ENCODE measurements around the gene CCR9. TPM values are rescaled to one million over a fixed set of nuclear protein-coding genes. Genes with fewer than 3 reads are reported as not detected.

CCR9 gene
- total RNA-seq, 1 donor from 2014 or later, result not detected

GRCh38 chr3:45940781-45941365, 54.5 kb downstream of the CCR9 start:
- TF ChIP-seq, protein P1, sequence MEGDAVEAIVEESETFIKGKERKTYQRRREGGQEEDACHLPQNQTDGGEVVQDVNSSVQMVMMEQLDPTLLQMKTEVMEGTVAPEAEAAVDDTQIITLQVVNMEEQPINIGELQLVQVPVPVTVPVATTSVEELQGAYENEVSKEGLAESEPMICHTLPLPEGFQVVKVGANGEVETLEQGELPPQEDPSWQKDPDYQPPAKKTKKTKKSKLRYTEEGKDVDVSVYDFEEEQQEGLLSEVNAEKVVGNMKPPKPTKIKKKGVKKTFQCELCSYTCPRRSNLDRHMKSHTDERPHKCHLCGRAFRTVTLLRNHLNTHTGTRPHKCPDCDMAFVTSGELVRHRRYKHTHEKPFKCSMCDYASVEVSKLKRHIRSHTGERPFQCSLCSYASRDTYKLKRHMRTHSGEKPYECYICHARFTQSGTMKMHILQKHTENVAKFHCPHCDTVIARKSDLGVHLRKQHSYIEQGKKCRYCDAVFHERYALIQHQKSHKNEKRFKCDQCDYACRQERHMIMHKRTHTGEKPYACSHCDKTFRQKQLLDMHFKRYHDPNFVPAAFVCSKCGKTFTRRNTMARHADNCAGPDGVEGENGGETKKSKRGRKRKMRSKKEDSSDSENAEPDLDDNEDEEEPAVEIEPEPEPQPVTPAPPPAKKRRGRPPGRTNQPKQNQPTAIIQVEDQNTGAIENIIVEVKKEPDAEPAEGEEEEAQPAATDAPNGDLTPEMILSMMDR (IDR thresholded peaks at IDR 0.05), result no peak
- H3K4me3 Mint-ChIP-seq (ENCODE audit: unreplicated experiment), result no peak overlapping the region
- no peaks in the 10 kb centered on the region for H3K27me3 Mint-ChIP-seq (ENCODE audit: unreplicated experiment)
- H3K4me1 Mint-ChIP-seq (ENCODE audit: unreplicated experiment), result no peaks in the 10 kb centered on the region
- H3K9me3 Mint-ChIP-seq (ENCODE audit: unreplicated experiment), result no peaks in the 10 kb centered on the region
- H3K36me3 Mint-ChIP-seq (ENCODE audit: unreplicated experiment), result peaks cover 9% of the 10 kb centered on the region
- H3K27ac Mint-ChIP-seq (ENCODE audit: unreplicated experiment), result no peak overlapping the region
- DNase-seq (ENCODE audit: extremely low spot score, unreplicated experiment), result no peak

GRCh38 chr3:45942051-45942825, 55.9 kb downstream of the CCR9 start:
- DNase-seq (ENCODE audit: extremely low spot score, unreplicated experiment), result no peak
- no peaks in the 10 kb centered on the region for H3K4me1 Mint-ChIP-seq (ENCODE audit: unreplicated experiment)
- H3K9me3 Mint-ChIP-seq (ENCODE audit: unreplicated experiment), result no peaks in the 10 kb centered on the region
- H3K36me3 Mint-ChIP-seq (ENCODE audit: unreplicated experiment), result peaks cover 14% of the 10 kb centered on the region
- no peak overlapping the region for H3K4me3 Mint-ChIP-seq (ENCODE audit: unreplicated experiment)
- H3K27ac Mint-ChIP-seq (ENCODE audit: unreplicated experiment), result no peak overlapping the region
- H3K27me3 Mint-ChIP-seq (ENCODE audit: unreplicated experiment), result no peaks in the 10 kb centered on the region
- TF ChIP-seq, protein P1 (IDR thresholded peaks at IDR 0.05), result no peak

- TF ChIP-seq, protein P1 (IDR thresholded peaks at IDR 0.05), result no peak
- Mint-ChIP-seq H3K27ac (ENCODE audit: unreplicated experiment) (no peak within 1 kb of the TSS), H3K36me3 (ENCODE audit: unreplicated experiment) (peaks cover 22% of the 10 kb centered on the region), H3K9me3 (ENCODE audit: unreplicated experiment) (no peaks in the 10 kb centered on the region), H3K4me3 (ENCODE audit: unreplicated experiment) (no peak within 1 kb of the TSS), H3K4me1 (ENCODE audit: unreplicated experiment) (no peaks in the 10 kb centered on the region), H3K27me3 (ENCODE audit: unreplicated experiment) (no peaks in the 10 kb centered on the region)
- DNase-seq (ENCODE audit: extremely low spot score, unreplicated experiment), result no peak
Measured at GRCh38 chr3:45943207-45943846, 57.0 kb downstream of the CCR9 start, which contains the start of gene CXCR6. CXCR6 (plus strand) TSS chr3:45943464; CDS start chr3:45946482, 3,018 bp downstream.

DNA sequence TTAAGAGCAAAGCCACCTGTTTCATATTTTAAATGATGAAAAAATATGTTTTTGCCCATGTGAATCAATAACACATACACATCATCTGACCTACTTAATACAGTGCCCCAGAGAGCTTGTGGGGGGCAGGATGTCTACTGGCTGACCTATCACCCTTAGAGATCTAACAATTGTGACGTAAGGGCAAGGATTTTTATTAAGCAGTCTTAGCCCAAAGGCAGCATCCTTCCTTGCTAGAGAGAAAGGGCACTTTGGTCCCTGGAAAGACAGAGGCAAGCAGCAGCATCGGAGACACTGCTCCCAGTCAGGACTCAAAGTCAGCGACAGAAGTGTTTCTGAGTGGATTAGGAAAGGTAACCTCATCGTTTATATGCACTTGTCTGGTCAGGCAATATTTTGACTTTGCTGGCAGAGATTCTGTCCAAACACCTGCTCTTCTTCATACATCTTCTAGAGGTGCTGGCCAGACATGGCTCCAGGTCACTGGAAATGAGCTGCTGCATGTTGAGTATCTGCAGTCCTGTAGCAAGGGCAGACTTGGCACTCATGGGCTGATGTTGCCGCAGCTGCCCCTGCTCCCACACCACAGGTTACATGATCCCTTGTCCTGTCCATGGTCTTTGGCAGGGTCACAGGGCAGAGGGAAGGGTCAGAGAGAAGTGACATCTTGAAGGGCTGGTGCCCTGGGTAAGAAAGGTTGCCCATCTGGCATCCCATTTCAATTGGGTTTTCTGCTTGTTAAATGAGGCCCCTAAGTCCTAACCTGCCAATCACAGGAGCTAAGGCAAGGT, 58.7 kb downstream of the CCR9 start:
- TF ChIP-seq, protein P1 (IDR thresholded peaks at IDR 0.05), result no peak
- H3K27ac Mint-ChIP-seq (ENCODE audit: unreplicated experiment), result no peak overlapping the region
- no peaks in the 10 kb centered on the region for H3K27me3 Mint-ChIP-seq (ENCODE audit: unreplicated experiment)
- H3K9me3 Mint-ChIP-seq (ENCODE audit: unreplicated experiment), result no peaks in the 10 kb centered on the region
- H3K4me3 Mint-ChIP-seq (ENCODE audit: unreplicated experiment), result no peak overlapping the region
- DNase-seq (ENCODE audit: extremely low spot score, unreplicated experiment), result no peak
- H3K36me3 Mint-ChIP-seq (ENCODE audit: unreplicated experiment), result peaks cover 28% of the 10 kb centered on the region
- no peaks in the 10 kb centered on the region for H3K4me1 Mint-ChIP-seq (ENCODE audit: unreplicated experiment)

All from osteocyte (in vitro differentiated cells).